HG03095 (cell line): ENCODE results near the gene MTTP.
A peak's percentile ranks its signal among the peaks of the same experiment; 100 is the strongest.

Source experiments
- ATAC-seq: cut with Tn5 transposase; IDR thresholded peaks from one replicate; pipeline ENCODE4 v1.9.1; 2021; ENCODE audit warnings: moderate library complexity; ENCODE audit not compliant: unreplicated experiment

The MTTP gene

DNA sequence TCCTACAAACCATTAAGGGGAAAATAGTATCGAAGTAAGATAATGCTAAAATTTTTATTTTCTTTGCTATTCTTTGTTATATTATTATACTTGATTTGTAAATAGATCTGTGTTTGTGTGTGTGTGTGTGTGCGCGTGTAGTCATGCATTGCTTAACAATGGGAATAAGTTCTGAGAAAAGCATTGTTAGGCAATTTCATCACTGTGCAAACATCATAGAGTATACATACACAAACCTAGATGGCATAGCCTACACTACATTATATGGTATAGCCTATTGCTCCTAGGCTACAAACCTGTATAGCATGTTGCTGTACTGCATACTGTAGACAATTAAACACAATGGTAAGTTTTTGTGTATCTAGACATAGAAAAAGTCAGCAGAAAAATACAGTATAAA is 17.1 kb downstream of the MTTP start:
- ATAC-seq: no peak

DNA sequence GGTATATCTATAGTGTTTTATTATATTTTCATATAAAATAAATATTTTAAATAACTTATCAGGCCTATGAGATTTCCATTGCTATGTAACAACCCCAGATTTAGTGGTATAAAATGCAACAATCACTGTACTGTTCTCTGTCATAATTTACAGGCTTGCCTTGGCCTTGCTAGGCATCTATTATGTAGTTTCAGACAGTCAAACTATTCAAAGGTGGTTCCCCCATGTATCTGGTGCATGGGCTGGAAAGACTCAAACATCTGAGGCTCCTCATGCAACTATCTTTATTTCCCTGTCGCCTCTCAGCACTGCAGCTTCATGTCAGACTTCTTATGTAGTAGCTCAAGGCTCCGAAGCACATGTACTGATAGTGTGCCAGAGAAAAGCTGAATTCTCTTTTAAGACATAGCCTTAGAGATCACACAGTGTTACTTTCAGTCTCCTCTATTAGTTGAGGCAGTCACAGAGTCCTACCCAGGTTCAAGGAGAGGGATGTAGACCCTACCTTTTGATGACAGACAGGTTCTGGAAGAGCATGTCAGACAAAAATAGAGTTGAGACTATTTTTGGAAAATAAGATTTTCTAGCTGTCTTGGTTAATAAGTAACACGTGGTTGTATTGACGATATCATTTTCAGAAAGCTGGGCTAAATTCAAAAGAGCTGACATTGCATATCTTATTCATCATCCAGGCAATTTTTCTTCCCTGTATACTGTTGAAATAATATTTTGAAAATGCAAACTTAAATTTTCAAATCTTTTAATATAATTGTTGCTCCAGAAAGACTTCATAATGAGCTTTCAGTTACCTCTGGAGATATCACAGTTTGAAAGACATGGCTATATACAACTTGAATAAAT is 19.4 kb downstream of the MTTP start:
- peak; percentile 69 for ATAC-seq

DNA sequence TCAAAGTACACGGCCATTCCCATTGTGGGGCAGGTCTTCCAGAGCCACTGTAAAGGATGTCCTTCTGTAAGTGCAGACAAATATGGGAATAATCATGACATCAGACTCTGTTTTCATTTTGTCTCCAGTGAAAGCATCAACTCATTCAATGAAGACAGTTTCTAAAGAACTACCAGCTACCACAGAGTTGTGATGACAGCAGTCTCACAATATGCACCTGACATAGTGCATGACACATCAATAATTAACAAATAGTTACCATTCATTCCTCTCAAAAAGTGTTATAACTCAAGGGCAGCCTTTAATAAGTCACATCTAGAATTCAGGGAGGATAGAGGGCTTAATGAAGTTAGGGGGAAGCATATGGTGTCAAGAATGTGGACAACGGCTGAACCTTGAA is 20.2 kb downstream of the MTTP start:
- ATAC-seq: no peak

DNA sequence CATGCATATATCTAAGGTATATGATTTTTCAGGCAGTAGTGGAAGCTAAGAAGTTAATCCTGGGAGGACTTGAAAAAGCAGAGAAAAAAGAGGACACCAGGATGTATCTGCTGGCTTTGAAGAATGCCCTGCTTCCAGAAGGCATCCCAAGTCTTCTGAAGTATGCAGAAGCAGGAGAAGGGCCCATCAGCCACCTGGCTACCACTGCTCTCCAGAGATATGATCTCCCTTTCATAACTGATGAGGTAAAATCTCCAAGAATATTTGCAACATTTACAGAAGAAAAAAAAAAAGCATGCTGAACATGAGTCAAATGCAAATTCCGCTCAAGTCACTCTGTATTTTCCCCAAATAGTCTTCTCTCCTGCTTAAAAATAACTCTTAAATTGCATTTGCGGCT is 32.1 kb downstream of the MTTP start:
- no peak for ATAC-seq

DNA sequence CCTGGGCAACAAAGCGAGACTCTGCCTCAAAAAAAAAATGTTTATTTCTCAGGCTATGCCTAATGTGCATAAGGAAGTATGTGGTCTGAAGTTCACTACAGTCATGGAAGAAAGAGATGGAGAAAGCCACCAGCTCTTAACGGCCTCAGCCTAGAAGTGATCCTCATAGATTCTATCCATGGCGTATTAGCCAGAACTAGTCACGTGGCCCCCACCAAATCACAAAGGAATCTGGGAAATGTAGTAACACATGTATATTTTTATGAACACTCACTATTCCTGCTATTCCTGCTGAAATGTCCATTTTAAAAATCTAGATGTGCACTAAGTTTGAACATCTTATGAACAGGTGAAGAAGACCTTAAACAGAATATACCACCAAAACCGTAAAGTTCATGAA is 33.8 kb downstream of the MTTP start:
- ATAC-seq: no peak

DNA sequence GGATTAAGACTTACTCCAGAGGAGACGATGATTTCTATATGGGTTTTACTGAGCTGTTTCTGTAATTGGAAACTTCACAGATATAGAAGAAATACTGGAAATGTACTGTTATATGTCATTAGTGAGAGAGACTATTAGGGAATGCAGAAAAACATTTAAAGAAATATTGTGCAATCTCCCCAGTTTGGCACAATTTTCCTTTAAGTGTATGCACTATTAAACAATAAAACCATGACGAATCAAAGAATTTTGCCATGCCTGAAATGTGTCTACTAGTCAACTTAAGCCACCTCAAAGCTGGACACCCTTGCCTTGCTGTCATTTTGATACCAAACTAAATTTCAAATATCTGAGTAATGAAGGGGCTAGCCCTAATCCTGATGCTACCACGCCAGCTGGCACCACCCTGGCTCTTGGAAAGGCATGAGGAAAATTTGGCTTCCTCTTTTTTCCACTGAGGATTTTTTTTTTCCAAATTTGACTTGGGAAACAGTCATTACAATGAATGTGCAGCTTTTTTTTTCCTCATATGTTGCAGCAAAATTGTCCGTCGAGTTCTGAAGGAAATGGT is 36.1 kb downstream of the MTTP start:
- ATAC-seq: no peak

DNA sequence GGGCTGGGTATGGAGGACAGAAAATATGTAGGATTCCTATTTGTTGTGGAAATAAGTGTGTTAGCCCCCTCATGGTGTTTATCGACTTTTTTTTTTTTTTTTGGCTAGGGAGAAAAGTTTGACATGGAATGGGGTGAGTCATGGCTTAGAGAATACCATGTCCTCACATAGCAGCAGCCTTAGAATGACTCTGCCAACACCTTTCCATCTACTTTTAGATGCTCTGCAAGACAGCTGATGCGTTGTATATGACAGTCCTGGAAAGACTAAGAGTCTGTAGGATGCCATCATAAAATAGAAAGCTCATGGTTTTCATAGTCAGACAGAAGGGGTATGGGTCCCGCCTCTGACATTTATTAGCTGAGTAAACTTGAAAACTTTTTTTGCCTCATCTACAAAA is 37.7 kb downstream of the MTTP start:
- no peak for ATAC-seq

DNA sequence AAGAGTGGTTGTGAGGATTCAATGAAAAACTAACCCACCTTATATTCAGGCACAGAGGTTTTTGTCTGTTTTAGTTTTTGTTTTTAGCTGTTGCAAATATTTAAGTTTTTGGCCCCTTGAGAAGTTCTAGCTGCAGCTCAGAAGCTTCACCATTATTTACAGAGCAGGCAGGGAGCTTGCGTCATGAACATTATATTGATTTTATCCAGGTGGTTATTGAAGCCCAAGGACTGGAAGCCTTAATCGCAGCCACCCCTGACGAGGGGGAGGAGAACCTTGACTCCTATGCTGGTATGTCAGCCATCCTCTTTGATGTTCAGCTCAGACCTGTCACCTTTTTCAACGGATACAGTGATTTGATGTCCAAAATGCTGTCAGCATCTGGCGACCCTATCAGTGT is 38.1 kb downstream of the MTTP start:
- ATAC-seq: no peak

DNA sequence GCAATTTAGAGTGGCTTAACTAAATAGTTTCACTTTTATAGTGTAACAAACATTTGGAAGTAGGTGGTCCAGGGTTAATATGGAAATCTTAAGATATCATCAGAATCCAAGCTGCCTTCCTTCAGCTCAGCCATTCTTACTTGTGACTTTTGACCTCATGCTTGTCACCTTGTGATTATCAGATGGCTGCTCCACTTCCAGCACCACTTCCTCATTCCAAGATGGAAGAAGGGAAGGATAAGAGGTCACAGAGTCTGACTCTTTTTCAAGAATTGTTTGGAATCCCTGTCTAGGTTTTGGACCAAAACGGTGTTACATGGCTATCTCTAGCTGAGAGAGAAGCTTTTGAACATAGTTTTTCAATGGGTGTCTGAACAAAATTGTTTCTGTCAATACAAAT is 39.9 kb downstream of the MTTP start:
- ATAC-seq: no peak

DNA sequence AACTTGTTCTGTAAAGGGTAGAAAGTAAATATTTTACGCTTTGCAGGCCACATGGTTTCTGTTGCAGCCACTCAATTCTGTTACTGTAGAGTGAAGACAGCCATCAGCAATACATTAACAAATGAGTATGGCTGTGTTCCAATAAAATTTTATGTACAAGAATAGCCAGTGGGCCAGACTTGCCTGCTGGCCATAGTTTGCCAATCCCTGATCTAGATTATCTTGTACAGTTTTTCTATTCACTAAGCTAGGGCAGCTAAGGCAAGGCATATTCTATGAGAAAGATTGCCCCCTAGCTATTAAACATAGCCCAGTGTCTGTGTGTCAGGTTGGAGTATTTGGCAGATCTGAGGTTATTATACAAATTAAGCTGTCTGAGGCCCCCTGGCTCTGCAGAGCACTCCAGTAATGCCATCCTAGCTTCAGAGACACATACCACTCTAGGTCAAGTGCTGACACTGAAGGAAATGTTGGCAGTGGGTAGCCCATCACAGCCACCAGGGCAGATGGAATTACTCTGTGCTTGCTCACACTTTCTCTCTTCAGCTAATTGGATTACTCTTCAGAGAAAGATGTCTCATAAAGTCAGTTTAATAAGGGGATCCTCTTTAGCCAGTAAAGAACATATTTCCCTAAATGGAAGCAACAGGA is 40.7 kb downstream of the MTTP start:
- no peak for ATAC-seq

DNA sequence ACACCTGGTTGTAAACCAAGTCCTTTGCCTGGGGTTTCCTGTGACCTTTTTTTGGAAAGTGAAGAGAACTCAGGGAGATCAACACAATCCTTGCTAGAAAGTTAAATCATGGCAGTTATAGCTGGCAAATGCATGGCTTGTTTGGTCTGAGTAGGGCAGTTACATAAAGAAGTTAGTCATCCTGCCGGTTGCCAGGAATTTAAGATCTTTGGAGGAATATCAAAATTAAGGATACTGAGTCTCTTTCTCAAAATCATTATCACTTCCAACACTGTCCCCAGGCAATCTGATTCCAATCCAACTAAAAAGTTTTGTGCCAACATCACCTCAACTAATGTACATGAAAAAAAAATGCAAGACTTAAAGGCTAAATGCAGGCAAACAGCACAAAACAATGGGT is 42.8 kb downstream of the MTTP start:
- ATAC-seq: no peak

DNA sequence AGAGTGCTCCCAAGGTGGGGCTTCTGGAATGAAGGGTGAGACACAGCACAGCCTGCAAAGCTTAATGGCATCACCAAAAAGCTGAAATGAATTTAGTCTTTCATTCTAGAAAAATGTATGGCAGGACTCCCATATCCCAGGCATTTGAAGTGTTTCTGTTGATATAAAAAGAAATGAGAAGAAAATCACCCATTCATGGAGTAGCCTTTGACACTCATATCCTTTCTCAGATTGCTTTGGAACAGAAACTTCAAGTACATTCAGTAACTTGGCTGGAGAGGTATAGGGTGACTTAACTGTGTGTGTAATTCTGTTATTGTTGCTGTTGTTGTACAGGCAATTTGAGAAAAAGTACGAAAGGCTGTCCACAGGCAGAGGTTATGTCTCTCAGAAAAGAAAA is 47.7 kb downstream of the MTTP start:
- ATAC-seq: no peak

DNA sequence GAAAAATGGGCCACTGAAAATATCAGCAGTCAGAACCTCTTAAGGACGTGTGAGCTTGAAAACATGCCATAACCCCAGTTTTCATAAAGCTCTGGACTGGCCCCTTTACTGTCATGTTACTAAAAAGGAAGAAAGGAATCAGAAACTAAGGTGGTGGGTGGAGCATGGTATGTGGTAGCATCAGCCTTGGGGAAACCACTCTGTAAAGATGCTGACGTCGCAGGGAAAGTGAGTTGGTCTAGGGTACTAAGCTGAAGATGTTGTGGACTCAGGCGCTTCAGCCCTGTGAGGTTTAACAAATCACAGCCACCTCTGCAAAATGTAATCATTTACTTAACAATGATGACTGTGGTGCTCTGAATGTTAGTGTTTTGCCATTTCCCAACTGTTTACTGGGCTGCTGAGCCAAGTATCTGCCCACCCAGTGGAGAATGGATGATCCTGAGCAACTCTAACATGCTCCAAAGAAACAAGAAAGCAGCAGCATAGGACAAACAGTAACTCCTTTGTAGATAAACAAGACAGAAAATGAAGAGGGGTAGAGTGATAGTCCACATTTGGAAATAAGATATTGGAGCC is 49.6 kb downstream of the MTTP start:
- no peak for ATAC-seq

DNA sequence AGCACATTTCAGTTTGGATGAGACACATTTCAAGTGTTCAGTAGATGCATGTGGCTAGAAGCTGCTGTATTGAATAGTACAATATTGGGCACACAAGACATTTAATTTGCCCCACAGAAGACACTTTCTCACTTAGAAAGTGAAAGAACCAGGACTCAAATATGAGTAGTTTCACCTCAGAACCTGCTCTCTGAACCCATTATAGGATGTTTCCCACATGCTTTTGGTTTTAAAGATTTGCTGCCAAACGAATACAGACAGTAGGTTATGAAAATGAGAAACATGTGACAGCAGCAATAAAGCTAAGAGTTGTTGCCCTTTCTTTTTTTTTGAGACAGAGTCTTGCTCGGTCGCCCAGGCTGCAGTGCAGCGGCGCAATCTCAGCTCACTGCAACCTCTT is 50.7 kb downstream of the MTTP start:
- no peak for ATAC-seq

DNA sequence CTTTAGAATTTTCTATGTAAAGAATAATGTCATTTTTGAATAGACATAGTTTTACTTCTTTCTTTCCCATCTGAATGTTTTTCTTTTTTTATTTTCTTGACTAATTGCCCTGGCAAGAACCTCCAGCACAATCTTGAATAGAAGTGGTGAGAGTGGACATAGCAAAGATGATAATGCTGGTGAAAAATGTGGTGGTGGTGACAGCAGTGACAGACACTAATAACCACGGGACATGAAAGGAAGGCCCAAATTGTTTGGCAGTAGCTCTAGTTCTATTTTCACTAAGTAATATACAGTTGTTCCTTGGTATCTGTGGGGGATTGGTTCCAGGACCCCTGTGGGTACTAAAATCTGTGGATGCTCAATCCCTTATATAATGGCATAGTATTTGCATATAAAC is 53.4 kb downstream of the MTTP start:
- ATAC-seq: no peak

DNA sequence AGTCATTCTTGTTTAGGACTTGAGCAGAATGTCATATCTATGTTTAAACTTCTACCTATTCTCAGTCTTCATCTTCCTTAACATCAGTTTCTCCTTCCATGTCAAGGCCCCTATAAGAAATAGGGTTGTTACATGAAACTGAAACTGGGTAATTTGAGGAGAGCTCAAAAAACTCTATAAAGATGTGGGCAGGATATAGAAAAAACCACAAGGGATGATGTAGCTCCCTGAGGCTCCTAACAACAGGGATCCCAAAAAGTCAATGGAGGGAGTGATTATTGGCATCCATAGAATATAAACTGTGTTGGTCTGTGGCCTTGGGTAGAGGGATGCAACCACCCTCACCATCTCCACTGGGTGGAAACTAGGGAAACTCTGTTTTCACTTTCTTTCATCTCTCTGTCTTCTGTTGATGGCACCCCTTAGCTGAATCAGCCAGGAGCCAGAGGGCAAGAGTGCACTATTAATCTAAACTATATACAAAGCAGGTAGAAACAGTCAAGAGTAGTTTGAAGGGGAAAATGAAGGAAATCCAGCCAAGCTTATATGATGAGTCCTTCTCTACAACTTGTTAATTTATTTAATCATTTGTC is 55.4 kb downstream of the MTTP start:
- ATAC-seq: no peak

DNA sequence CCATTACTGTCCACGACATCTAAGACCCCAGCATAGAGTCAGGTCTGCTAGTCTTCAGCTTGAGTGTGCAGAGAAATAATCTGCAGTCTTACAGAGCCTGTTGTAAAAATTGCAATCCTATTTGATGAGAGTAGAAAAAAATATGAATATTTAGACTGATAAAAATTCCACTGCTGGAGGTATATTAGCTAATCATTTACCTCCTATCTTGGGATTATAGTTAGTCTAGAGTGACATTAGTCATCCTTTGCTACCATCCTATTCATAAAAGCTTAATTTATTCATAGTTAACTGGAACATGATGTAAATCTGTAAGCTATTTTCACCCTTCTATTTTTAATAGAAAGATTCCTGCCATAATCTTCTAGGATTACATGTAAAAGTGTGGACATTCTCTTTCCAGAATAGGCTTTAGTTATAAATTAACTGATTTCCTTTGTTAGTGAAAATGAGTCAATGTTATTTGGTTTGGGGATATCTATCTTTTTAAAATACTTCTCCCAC is 56.3 kb downstream of the MTTP start:
- no peak for ATAC-seq

DNA sequence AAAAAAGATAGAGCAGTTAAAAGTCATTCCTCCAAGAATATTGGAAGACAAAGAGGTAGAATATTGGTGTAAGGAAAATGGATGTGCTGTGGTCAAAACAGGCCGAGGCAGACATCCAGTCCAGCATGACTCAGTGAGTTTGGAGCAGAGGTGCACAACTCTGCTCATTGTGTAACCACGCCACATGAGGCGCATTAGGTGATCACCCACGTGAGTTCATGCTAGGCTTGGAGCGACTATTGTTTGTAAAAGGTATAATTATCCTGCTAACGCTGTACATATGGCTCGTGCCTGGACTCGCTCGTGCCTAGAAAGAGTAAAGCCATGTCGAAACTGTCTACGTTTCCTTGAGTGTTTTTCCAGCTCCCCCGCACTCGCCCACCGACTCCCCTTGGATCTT is 59.1 kb downstream of the MTTP start:
- ATAC-seq: no peak

DNA sequence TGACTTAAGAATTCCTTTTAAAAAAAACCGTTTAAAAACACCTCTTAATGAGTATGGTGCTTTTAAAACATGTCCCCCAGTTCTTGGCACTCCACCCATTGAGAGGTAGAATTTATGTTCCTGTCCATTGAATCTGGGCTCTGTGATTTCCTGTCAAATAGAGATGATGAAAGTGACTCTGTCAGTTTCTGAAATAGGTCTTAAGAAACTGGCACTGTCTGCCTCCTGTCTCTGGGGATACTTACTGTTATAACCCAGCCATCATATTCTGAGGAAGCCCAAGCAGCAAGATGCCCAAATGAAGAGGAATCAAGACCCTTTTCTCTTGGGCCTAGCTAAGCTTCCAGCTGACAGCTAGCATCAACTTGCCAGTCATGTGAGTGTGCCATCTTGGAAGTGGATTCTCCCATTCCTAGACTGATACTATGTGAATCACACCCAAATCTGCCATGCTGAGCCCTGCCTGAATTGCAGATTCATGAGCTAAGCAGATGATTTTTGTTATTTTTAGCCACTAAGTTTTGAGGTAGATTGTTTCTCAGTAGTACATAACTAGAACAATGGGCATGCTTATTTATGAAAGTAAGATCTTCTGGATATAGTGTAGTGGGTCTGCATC is 60.2 kb downstream of the MTTP start:
- ATAC-seq: no peak

DNA sequence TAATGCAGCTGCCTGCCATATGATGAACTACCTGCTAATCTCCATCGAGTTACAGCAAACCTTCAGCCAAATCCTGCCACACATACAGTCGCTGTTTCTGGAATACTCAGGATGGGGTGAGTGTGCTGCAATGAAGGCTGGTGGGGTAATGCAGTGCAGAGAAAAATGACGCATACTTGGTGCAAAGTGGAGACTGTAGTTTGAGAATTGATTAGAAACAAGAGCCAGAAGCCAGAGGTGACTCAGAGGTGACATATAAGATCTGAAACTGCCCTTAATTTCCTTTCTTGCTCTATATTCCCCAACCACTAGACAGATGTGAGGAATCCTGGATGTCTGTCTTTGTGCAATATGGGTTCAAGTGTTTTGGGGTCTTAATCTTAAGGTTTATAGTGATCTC is 61.0 kb downstream of the MTTP start:
- no peak for ATAC-seq

DNA sequence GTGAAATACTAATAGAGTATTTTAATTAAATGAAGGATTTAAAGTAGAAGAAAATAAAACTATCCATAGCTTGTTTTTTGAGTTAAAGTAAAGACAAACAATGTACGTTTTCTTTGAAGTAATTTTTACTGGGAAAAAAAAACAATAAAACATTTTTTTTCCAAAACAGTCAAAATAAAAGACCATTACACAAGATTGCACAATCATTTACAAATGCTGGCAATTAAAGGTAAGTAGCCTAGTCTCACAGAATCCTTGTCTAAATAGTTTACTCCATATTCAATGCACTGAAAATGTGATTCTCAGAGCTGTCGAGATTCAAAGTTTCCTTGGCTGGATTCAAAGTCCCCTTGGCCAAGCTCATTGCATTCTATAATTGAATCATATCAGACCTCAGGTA is 61.8 kb downstream of the MTTP start:
- no peak for ATAC-seq
